Measurements from ENCODE around the gene MFSD1. TPM values are rescaled to one million over a fixed set of nuclear protein-coding genes. Genes with fewer than 3 reads are reported as not detected.
A peak's percentile ranks its signal among the peaks of the same experiment; 100 is the strongest.

Gene MFSD1
- 53.1 TPM for total RNA-seq

GRCh38 chr3:158801696-158802408, at the start of gene MFSD1:
TSS of gene MFSD1 (plus strand) at chr3:158802054. CDS start at chr3:158802153, 99 bp downstream.
- peak; percentile 96 for DNase-seq (ENCODE audit: low spot score)

DNA sequence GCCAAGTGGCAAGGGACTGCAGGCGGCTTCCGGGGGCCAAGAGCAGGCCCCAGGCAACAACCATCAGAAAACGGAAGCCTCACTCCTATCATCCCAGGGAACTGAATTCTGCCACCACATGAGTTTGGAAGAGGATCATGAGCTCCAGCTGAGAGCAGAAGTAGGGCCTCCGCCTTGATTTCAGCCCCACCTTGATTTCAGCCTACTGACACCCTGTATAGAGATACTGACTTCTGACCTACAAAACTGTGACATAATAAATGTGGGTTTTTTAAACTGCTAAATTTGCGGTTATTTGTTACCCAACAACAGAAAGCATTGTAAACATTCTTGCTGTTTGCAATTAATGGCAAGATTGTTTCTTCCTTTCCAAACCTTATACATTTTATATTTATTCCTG, 48.0 kb upstream of the MFSD1 start:
- DNase-seq (ENCODE audit: low spot score) = no peak

GRCh38 chr3:158755421-158755820, 46.4 kb upstream of the MFSD1 start:
- DNase-seq (ENCODE audit: low spot score) = no peak

GRCh38 chr3:158761350-158761749, 40.5 kb upstream of the MFSD1 start:
- no peak for DNase-seq (ENCODE audit: low spot score)

DNA sequence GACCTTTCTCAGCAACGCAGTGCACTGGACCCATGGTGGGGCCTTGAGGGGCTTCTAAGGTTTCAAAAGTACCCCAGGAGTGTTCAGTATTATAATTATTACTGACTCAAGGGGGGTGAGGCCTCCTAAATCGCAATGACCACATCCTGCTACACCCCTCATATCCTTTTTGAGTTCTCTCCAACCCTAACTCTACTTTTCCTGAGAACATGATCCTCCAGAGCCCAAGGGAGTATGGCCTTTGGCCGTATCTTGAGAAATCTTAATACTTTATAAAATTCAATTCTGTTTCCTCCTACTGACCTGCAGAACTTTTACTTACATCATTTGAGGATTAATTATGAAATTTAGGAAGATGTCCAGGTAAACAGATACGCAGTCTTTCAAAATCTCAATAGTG, 39.2 kb upstream of the MFSD1 start:
- DNase-seq (ENCODE audit: low spot score) = no peak

- DNase-seq (ENCODE audit: low spot score) = no peak
These were observed 38.4 kb upstream of the MFSD1 start for GRCh38 chr3:158763421-158763820.

DNA sequence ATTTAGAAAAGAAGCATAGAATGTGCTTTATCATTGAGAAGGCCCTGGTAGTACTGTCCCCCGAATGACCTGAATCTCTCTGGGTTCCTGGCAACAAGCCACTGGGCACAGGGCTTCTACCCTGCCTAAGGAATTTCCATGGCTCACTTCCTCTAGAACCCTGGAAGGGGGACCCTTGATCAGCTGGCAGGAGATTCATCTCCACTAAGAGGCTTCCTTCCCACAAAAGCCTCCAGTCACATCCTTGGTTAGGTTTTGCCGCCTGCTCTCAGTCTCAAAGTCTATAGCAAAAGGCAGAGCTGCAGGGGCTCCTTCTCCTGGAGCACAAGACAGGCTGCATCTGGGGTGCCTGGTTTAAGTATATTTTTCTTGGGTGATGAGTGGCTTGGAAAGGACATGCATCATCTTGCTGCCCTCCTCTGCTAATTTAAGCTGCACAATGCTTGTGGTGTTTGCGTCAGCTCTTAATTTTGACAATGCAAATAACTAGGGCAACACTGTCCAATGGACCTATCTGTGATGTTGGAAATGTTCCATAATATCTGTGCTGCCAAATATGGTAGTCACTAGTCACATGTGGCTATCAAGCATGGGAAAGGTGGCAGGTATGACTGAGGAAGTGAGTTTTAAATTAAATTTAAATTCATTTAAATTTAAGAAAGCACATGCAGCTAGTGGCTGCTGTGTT, 36.2 kb upstream of the MFSD1 start:
- DNase-seq (ENCODE audit: low spot score) = no peak

DNA sequence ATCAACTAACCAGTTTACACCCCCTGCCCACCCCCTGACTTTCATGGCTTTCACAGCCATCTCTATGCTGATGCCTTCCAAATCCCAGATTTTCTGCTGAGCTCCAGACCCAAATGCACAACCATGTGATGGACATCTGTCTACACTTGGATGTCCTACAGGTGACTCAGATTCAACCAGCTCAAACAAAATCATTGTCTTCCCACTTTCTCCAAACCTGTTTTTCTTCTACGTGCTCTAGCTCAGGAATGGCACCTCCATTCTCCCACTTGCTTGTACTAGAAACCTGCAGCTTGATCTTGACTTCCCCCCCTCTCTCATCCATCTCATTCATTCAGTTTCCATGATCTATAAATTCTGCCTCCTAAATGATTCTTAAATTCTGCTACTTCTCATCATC, 35.5 kb upstream of the MFSD1 start:
- DNase-seq (ENCODE audit: low spot score) = no peak

DNA sequence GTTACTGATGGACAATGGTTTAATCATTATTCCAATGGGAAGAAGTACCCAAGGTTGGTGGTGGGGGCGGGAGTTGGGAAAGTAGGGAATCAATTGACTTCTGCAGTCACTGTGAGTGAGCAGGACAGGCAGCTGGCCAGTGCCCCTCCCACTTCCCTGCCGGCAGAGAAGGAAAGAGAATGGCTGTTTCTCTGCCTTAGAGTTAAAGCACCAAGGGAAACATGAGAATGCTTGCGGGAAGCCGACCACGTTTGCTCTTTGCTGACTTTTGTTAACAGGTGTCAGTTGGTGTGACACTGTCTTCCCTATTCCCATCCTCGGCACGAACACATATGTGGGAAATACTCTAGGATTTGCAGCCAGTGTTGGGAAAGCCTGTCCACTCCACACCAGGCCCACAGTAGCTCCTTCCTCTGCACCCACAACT, 33.5 kb upstream of the MFSD1 start:
- DNase-seq (ENCODE audit: low spot score) = peak; percentile 56

GRCh38 chr3:158768881-158769543, 32.8 kb upstream of the MFSD1 start:
- peak; percentile 47 for DNase-seq (ENCODE audit: low spot score)

GRCh38 chr3:158769549-158769948, 32.3 kb upstream of the MFSD1 start:
- DNase-seq (ENCODE audit: low spot score) = no peak

DNA sequence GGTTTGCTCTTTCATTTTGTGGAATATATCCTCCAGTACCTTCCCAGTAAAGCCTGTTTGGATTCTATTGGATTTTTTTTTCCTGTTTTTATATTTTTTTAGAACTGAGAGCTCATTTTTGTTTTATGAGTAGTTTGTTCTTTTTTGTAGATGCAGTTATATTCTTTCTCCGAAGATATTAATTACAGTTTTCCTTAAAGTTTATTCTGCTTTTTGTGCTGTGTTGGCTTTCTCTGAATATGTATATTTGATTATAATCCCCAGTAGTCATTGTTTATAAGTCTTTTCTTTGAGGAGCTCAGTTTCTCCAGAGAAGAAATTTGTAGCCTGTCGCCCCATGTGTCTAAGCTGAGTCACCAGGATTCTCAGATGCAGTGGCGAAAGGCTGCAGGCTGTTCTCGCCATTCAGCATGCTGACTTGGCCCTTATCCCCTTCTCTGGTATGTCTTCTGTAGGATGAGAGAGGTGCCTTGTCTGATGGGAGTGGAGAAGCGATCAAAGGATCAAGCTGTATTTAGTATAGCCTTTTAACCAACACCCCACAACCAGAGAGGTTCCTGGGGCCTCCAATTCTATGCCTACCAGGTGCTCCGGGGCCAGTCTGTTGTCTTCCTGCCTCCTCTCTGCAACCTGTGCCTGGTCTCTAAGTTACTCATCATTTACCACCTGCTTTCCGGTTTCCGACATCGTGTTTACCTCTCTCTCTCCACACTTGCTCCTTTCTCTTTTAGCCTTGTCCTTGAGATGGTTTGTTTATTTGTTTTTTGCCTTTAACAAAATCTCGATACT, 31.7 kb upstream of the MFSD1 start:
- DNase-seq (ENCODE audit: low spot score) = no peak

GRCh38 chr3:158770741-158771350, 31.0 kb upstream of the MFSD1 start:
- DNase-seq (ENCODE audit: low spot score) = no peak

GRCh38 chr3:158771577-158771976, 30.3 kb upstream of the MFSD1 start:
- DNase-seq (ENCODE audit: low spot score) = no peak

- no peak for DNase-seq (ENCODE audit: low spot score)
These were observed 29.9 kb upstream of the MFSD1 start for GRCh38 chr3:158771982-158772381.

GRCh38 chr3:158773166-158773565, 28.7 kb upstream of the MFSD1 start:
- DNase-seq (ENCODE audit: low spot score) = no peak

DNA sequence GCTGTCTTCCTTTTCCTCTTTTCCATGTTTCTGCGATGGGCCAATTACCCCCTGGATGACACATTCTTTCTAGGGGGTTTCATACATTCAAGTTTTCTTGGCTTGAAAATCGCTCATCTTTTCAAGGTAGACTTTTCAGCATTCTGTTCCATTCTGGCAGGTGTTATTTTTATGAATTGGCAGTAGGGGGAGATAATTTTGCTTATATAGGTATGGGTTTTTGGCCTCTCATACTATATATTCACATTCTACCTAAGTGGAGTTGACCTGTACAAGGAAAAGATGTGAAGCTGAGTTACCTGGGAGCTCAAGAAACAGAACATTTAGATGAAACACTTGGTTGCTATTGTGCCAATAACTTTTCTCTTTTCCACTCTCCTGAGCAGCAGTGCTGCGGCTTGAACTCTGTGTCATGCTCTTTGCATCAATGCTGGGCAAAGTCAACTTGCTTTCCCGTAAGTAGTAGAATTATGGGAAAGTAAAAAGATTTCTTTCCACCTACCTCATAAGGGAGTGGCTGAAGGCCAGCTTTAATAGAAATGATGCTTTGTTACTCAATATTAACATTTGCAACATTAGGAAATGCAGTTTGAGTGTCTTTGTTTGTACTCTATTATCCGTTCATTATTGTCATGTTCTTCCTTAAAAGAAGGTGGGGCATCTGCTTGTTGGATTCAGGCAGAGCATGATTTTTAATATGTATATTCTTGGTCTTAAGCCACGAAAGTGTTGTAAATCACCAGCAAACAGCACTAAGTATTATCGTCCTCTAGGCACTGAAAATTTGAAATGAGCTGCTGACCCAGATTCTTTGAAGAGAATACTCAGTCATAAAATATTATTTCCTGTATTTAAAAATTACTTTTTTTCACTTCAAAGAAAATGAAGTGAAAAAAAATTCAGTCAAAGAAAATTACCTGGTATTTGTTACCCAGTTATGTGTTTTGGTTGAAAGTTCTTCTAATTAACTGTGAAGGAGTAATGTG, 27.7 kb upstream of the MFSD1 start:
- no peak for DNase-seq (ENCODE audit: low spot score)

GRCh38 chr3:158774965-158775364, 26.9 kb upstream of the MFSD1 start:
- no peak for DNase-seq (ENCODE audit: low spot score)

DNA sequence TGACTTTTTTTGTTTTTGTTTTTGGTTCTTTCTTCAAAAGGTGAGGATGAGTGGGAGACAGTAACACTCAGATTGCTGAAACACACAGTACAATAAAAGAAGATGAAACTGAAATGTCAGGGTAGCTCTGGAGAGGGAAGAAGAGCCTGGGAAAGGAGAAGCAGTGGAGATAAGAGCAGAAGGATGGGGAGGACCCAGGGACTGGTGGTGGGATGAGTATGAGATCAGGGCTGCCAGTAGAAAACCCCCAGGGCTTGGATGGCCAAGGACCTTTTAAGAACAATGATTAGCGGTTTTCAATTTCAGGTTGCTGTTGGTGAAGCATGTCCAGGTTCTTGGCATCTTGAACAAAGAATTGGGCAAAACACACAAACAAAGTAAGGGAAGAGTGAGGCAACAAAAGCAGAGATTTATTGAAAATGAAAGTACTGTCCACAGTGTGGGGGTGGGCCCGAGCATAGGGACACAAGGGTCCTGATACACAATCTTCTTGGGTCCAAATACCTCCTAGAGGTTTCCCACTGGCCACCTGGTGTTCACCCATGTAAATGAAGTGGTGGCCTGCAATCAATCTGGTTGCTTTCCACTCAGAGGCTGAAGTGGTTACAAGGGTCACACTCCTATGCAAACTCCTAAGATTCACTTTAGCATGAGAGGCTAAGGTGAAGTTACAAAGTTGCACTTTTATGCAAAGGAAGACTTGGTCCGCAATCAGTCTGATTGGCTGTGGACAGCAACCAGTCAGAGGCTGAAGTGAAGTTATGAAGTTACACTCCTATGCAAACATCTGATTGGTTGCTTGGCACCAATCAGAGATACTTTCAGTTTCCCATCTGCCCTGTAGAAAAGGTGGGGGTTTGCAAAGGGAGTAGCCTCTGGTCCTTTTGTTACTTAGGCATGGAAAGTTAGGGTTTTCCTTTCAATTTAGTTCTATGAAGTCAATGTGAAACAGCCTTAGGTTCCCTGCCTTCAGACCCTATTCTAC, 26.1 kb upstream of the MFSD1 start:
- DNase-seq (ENCODE audit: low spot score) = no peak
